ENCODE data around the gene RGS7. TPM values are rescaled to one million over a fixed set of nuclear protein-coding genes. Genes with fewer than 3 reads are reported as not detected.

Gene RGS7
- total and polyA plus RNA-seq, 10 of the 15 experiments (the other 5 are each of a cell fraction or from before 2014, with no cell fraction given) = not detected

- ChIA-PET CTCF (no interaction called here), RAD21 (ENCODE audit: unreplicated experiment) (no interaction called here), POLR2A (no interaction called here), SMC1A (ENCODE audit: uncharacterized antibody, unreplicated experiment) (no interaction called here)
- no peak overlapping the region for H3K4me3 ChIP-seq
- 20% methylated on average over 8 of the region's 8 CpGs for WGBS (ENCODE audit: insufficient coverage, insufficient replicate concordance, low lambda C conversion rate, missing lambda C conversion rate)
- no peak for FAIRE-seq
- BruUV-seq (replicated peaks) = no TSS peak
- H3K27me3 ChIP-seq (replicated peaks in 1 of 2; ENCODE audit: control insufficient read depth in 2 of 2, insufficient read depth in 2 of 2, low read length in 1 of 2) = no peaks in the 10 kb centered on the region
- no peak overlapping the region for H3K4me2 ChIP-seq (ENCODE audit: control insufficient read depth, insufficient read depth)
- no peak overlapping the region for H3K27ac ChIP-seq (ENCODE audit: control insufficient read depth, insufficient read depth)
- no peak for ATAC-seq
- H3K36me3 ChIP-seq (ENCODE audit: control insufficient read depth in 2 of 2, insufficient read depth in 2 of 2, low read length in 1 of 2) = no peaks in the 10 kb centered on the region
- no peaks in the 10 kb centered on the region for H3K79me2 ChIP-seq (ENCODE audit: control insufficient read depth, insufficient read depth, low read length)
- in situ Hi-C loops (cut with MboI) = no loop called here
- H3K4me1 ChIP-seq (ENCODE audit: control insufficient read depth, insufficient read depth, low read length) = no peaks in the 10 kb centered on the region
- no peak overlapping the region for H2AFZ ChIP-seq (ENCODE audit: control insufficient read depth, low read depth, low read length)
- TF ChIP-seq JUND (IDR thresholded peaks at IDR 0.05; ENCODE audit: low read depth, low read length) (no peak), CBX3 (IDR thresholded peaks at IDR 0.05; ENCODE audit: borderline replicate concordance, low read depth) (no peak), HSF1 (IDR thresholded peaks at IDR 0.05; ENCODE audit: low read depth, low read length) (no peak), POLR2AphosphoS2 (IDR thresholded peaks at IDR 0.05; ENCODE audit: low read depth, low read length) (no peak), MYC (IDR thresholded peaks at IDR 0.05; ENCODE audit: insufficient read depth, insufficient read length, insufficient replicate concordance, low read length, severe bottlenecking) (no peak)
- no peaks in the 10 kb centered on the region for H3K9me3 ChIP-seq (replicated peaks; ENCODE audit: control insufficient read depth, insufficient read depth, low read length)
- DNase-seq (ENCODE audit: low read depth, low spot score) = no peak
- no peaks in the 10 kb centered on the region for H4K20me1 ChIP-seq (ENCODE audit: control insufficient read depth, insufficient read depth)
- no peak overlapping the region for H3K9ac ChIP-seq (ENCODE audit: control insufficient read depth, insufficient read depth, low read length)
- intact Hi-C loops (cut with micrococcal nuclease; ENCODE audit: unreplicated experiment) = no loop called here
These were observed 278.0 kb downstream of the RGS7 start for GRCh38 chr1:241079047-241079446.

Measured in GM12878 (cell line).